Measurements from ENCODE around the gene CTLA4.

Gene CTLA4

DNA sequence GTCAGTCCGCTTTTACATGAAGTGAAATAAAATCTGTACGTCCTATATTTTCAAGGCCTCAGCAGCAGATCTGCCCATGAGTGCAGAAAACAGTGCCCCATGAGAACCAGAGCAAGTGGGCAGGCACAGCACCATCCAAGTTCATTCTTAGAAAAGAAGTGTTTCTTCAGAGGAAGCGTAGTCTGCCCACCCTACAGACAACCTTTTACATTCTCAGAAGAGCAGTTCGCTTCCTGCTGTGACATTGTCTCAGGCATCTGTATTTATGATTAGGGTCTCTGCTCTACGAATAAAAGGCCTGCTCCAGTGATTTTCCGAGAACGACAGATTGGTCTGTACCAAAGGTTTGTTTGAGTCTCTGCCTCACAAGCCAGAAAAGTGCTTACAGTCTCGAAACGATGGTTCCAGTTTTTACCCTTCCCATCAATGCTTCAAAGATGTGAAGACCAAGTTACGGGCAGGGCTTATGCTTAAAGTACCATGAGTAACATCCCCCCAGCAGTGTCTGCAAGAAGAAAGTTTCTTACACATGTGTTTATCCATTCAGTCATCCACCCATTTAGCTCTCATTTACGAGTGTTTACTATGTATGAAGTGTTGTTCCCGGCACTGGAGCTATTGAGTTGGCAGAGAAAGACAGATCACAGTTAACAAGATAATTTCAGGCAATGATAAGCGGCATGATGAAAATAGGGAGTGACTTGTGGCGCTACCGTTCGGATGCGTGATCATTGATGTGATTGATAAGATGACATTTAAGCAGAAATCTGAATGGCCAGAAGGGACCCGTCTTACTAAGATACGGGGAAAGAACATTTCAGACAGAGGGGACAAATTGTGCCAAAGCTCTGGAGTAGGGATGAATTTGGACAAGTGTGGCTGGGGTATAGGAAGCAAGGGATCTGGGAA, 31.4 kb upstream of the CTLA4 start:
- Histone ChIP-seq H3K9me3 (no peaks in the 10 kb centered on the region), H3K36me3 (no peaks in the 10 kb centered on the region), H3K27me3 (no peaks in the 10 kb centered on the region), H3K4me3 (ENCODE audit: low read depth, low read length) (no peak overlapping the region), H3K4me1 (no peaks in the 10 kb centered on the region; the same call in 1 of the 2 replicates)
- TF ChIP-seq, protein P1, sequence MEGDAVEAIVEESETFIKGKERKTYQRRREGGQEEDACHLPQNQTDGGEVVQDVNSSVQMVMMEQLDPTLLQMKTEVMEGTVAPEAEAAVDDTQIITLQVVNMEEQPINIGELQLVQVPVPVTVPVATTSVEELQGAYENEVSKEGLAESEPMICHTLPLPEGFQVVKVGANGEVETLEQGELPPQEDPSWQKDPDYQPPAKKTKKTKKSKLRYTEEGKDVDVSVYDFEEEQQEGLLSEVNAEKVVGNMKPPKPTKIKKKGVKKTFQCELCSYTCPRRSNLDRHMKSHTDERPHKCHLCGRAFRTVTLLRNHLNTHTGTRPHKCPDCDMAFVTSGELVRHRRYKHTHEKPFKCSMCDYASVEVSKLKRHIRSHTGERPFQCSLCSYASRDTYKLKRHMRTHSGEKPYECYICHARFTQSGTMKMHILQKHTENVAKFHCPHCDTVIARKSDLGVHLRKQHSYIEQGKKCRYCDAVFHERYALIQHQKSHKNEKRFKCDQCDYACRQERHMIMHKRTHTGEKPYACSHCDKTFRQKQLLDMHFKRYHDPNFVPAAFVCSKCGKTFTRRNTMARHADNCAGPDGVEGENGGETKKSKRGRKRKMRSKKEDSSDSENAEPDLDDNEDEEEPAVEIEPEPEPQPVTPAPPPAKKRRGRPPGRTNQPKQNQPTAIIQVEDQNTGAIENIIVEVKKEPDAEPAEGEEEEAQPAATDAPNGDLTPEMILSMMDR (IDR thresholded peaks at IDR 0.05; ENCODE audit: low read depth, low read length), result no peak
- no peak for DNase-seq

DNA sequence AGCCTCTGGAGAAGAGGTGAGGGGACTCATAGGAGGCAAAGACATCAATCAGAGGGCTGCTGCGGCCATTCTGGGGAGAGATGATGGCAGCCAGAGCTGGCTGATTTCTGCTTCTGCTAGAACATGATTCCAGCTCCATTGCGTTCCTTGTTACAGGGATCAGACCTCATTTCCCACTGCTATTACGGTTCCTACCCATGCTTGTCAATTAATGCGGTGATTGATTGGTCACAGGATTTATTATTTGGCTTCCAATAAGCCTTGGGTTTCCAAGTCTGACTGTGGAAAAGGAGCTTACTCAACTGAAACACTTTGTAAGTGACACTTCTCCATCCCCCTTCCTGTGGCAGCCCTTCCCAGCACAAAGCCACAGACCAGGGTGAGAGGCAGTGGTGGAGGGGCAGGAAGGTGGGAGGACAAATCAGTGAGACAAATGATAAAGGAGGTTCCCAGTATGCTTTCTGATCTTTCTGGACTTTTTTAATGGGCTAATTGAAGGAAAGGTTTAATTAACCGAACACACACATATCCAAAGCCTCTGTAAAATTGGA, 26.8 kb upstream of the CTLA4 start:
- H3K36me3 ChIP-seq, result no peaks in the 10 kb centered on the region
- H3K4me1 ChIP-seq, result no peaks in the 10 kb centered on the region
- no peak overlapping the region for H3K4me3 ChIP-seq (ENCODE audit: low read depth, low read length)
- H3K27me3 ChIP-seq, result 0 out of 2 replicates have a peak, but pooled peaks cover 3% of the 10 kb centered on the region
- no peak for DNase-seq
- no peaks in the 10 kb centered on the region for H3K9me3 ChIP-seq
- TF ChIP-seq, protein P1 (IDR thresholded peaks at IDR 0.05; ENCODE audit: low read depth, low read length), result no peak

DNA sequence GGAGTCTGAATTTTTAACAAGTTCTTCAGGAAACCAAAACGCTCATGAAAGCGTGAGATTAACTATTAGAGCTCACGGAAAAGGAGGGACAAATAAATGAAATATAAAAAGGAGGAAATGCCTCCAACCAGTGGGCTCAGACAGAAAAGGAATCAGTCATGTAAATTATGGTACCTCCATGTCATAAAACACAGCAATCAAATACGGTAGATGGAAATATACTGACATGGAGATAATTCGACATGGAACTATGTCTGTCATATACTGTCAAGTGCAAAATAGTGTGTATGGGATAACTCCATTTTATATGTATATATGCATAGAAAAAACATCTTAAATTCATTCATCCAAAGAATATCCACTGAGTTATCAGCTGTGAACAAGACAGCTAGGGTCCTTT, 25.9 kb upstream of the CTLA4 start:
- no peak overlapping the region for H3K4me3 ChIP-seq (ENCODE audit: low read depth, low read length)
- no peak for DNase-seq
- H3K9me3 ChIP-seq, result no peaks in the 10 kb centered on the region
- no peaks in the 10 kb centered on the region for H3K36me3 ChIP-seq
- H3K27me3 ChIP-seq, result 0 out of 2 replicates have a peak, but pooled peaks cover 3% of the 10 kb centered on the region
- H3K4me1 ChIP-seq, result no peaks in the 10 kb centered on the region
- TF ChIP-seq, protein P1 (IDR thresholded peaks at IDR 0.05; ENCODE audit: low read depth, low read length), result no peak

DNA sequence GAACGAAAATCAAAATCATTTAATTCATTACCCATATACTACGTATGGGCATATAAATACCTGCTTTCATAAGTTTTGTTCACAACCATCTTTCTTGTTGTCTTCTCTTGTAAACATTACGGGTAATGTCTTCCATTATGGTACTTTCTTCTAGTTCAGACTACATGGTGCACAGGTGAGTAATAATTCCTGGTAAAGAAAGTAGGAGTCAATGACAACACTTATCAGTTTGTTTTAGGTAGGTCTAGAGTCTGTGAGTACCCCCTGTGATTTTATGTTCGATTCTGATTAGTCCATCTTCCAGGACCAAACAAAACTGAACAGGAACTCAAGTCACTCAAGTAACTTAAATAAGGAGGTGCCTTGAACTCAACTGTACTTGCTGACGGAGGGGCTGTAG, 25.2 kb upstream of the CTLA4 start:
- no peak for DNase-seq
- H3K4me1 ChIP-seq, result no peaks in the 10 kb centered on the region
- 0 out of 2 replicates have a peak, but pooled peaks cover 3% of the 10 kb centered on the region for H3K27me3 ChIP-seq
- no peaks in the 10 kb centered on the region for H3K36me3 ChIP-seq
- TF ChIP-seq, protein P1 (IDR thresholded peaks at IDR 0.05; ENCODE audit: low read depth, low read length), result no peak
- H3K9me3 ChIP-seq, result no peaks in the 10 kb centered on the region
- H3K4me3 ChIP-seq (ENCODE audit: low read depth, low read length), result no peak overlapping the region

DNA sequence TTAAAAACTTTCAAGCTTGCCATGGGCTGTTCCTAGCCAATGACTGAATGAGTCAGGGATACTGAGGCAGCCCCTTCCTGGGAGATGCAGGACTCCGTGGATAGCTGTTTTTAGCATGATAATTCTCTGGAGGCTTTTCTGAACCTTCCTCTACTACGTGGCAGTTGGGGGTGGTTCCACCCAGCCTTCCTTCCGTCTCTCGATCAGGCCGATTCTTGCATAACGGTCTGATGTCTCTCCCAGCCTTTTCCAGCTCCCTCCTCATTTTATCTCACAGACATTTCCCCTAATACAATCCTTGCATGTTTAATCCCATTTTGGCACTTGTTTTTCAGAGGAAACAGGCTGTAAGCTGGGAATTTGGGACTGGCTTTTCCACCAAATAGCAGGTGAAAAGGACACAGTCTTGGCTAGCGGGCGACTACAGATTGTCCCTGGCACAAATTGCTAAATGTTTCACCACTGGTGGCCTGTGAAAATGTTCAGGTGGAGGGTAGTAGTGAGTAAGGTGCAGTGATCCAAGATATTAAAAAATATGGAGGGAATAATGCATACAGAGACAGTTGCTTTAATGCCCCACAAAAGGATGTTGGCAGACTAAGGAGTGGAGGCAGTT, 21.0 kb upstream of the CTLA4 start:
- no peaks in the 10 kb centered on the region for H3K4me1 ChIP-seq
- DNase-seq, result no peak
- H3K9me3 ChIP-seq, result no peaks in the 10 kb centered on the region
- TF ChIP-seq, protein P1 (IDR thresholded peaks at IDR 0.05; ENCODE audit: low read depth, low read length), result no peak
- no peaks in the 10 kb centered on the region for H3K36me3 ChIP-seq
- no peak overlapping the region for H3K4me3 ChIP-seq (ENCODE audit: low read depth, low read length)
- 0 out of 2 replicates have a peak, but pooled peaks cover 3% of the 10 kb centered on the region for H3K27me3 ChIP-seq
